H9 (cell line): ENCODE results near the gene MAPK4. TPM values are rescaled to one million over a fixed set of nuclear protein-coding genes. Genes with fewer than 3 reads are reported as not detected.

Experiments used
- DNase-seq: peaks from one replicate; pipeline ENCODE4 v3.0.0-alpha.2; 2017
- H2AFZ ChIP-seq: one replicate; pipeline ENCODE4 v1.6.1; 2013; ENCODE audit warnings: mild to moderate bottlenecking, low read length, control low read depth, moderate library complexity
- H2AK5ac ChIP-seq: 2 replicates; pipeline ENCODE4 v1.6.1; 2013; ENCODE audit warnings: low read length, control low read depth, mixed read lengths; ENCODE audit not compliant: insufficient read length
- H2BK120ac ChIP-seq: one replicate; pipeline ENCODE4 v1.6.1; 2013; ENCODE audit warnings: low read depth, mild to moderate bottlenecking, low read length, control low read depth, inconsistent platforms; ENCODE audit not compliant: poor library complexity, severe bottlenecking
- H2BK12ac ChIP-seq: 2 replicates; pipeline ENCODE4 v1.6.1; 2013; ENCODE audit warnings: low read length, control low read depth, mixed read lengths, low read depth; ENCODE audit not compliant: insufficient read length
- H2BK15ac ChIP-seq: 2 replicates; pipeline ENCODE4 v1.6.1; 2013; ENCODE audit warnings: low read depth, low read length, control low read depth
- H2BK20ac ChIP-seq: one replicate; pipeline ENCODE4 v1.6.1; 2013; ENCODE audit warnings: low read depth, mild to moderate bottlenecking, low read length, control low read depth, inconsistent platforms; ENCODE audit not compliant: poor library complexity, severe bottlenecking
- H2BK5ac ChIP-seq: 2 replicates; pipeline ENCODE4 v1.6.1; 2013; ENCODE audit warnings: low read length, control low read depth, mixed read lengths; ENCODE audit not compliant: insufficient read length
- H3K14ac ChIP-seq: 2 replicates; pipeline ENCODE4 v1.6.1; 2013; ENCODE audit warnings: low read length, control low read depth; ENCODE audit not compliant: insufficient read depth
- H3K18ac ChIP-seq: 2 replicates; pipeline ENCODE4 v1.6.1; 2013; ENCODE audit warnings: low read depth, mild to moderate bottlenecking, mixed read lengths, low read length, control low read depth; ENCODE audit not compliant: insufficient read length
- H3K23ac ChIP-seq: 2 replicates; pipeline ENCODE4 v1.6.1; 2013; ENCODE audit warnings: low read length, control low read depth, mixed read lengths, low read depth; ENCODE audit not compliant: insufficient read length
- H3K23me2 ChIP-seq: 2 replicates; pipeline ENCODE4 v1.6.1; 2013; ENCODE audit warnings: low read depth, mild to moderate bottlenecking, mixed read lengths, low read length, control low read depth; ENCODE audit not compliant: insufficient read length, poor library complexity, severe bottlenecking
- H3K27ac ChIP-seq: 2 replicates; pipeline ENCODE4 v1.5.1; 2013; ENCODE audit warnings: low read length, control low read depth, mixed read lengths, low read depth; ENCODE audit not compliant: insufficient read length
- H3K27me3 ChIP-seq: 2 replicates; pipeline ENCODE4 v1.6.1; 2013; ENCODE audit warnings: low read length, control low read depth, inconsistent platforms; ENCODE audit not compliant: insufficient read depth
- H3K4ac ChIP-seq: 2 replicates; pipeline ENCODE4 v1.6.1; 2013; ENCODE audit warnings: low read depth, mild to moderate bottlenecking, control low read depth, inconsistent platforms, low read length, moderate library complexity
- H3K4me1 ChIP-seq: 2 replicates; pipeline ENCODE4 v1.6.1; 2013; ENCODE audit warnings: low read length, control low read depth, inconsistent platforms; ENCODE audit not compliant: insufficient read depth
- H3K4me2 ChIP-seq: 2 replicates; pipeline ENCODE4 v1.6.1; 2013; ENCODE audit warnings: low read length, control low read depth, mixed read lengths; ENCODE audit not compliant: insufficient read length, insufficient read depth
- H3K56ac ChIP-seq: 2 replicates; pipeline ENCODE4 v1.6.1; 2013; ENCODE audit warnings: low read depth, mild to moderate bottlenecking, mixed read lengths, low read length, control low read depth; ENCODE audit not compliant: insufficient read length
- H3K79me1 ChIP-seq: 2 replicates; pipeline ENCODE4 v1.6.1; 2013; ENCODE audit warnings: low read depth, mild to moderate bottlenecking, moderate library complexity, low read length, control low read depth, inconsistent platforms; ENCODE audit not compliant: insufficient read depth, poor library complexity, severe bottlenecking
- H3K79me2 ChIP-seq: 2 replicates; pipeline ENCODE4 v1.6.1; 2013; ENCODE audit warnings: low read length, control low read depth, inconsistent platforms; ENCODE audit not compliant: insufficient read depth
- H3K9ac ChIP-seq: 2 replicates; pipeline ENCODE4 v1.6.1; 2013; ENCODE audit warnings: low read length, control low read depth, mixed read lengths; ENCODE audit not compliant: insufficient read length; ENCODE audit errors: extremely low read depth
- H3K9me3 ChIP-seq: one replicate; pipeline ENCODE4 v1.6.1; 2013; ENCODE audit warnings: low read depth, low read length, inconsistent platforms; ENCODE audit not compliant: control insufficient read depth
- H3T11ph ChIP-seq: one replicate; pipeline ENCODE4 v1.6.1; 2013; ENCODE audit warnings: mild to moderate bottlenecking, low read length, control low read depth, inconsistent platforms
- H4K20me1 ChIP-seq: one replicate; pipeline ENCODE4 v1.6.1; 2013; ENCODE audit not compliant: control insufficient read depth, insufficient read length, insufficient read depth
- H4K5ac ChIP-seq: 2 replicates; pipeline ENCODE4 v1.6.1; 2013; ENCODE audit warnings: low read depth, mild to moderate bottlenecking, mixed read lengths, low read length, control low read depth; ENCODE audit not compliant: insufficient read length
- H4K8ac ChIP-seq: replicated peaks from 2 replicates; pipeline ENCODE4 v1.6.1; 2013; ENCODE audit warnings: low read length, control low read depth, mixed read lengths, low read depth; ENCODE audit not compliant: insufficient read length
- H4K91ac ChIP-seq: 2 replicates; pipeline ENCODE4 v1.6.1; 2013; ENCODE audit warnings: low read depth, mild to moderate bottlenecking, moderate library complexity, mixed read lengths, low read length, control low read depth; ENCODE audit not compliant: insufficient read length
- H3K27ac Mint-ChIP-seq, 3 experiments: 2 replicates in 2 of 3; 3 replicates in 1 of 3; pipeline ENCODE4 v1.8.0; 2020 to 2021; ENCODE audit warnings: mixed read lengths in 3 of 3, mild to moderate bottlenecking in 1 of 3, moderate library complexity in 1 of 3
- H3K27me3 Mint-ChIP-seq: 2 replicates; pipeline ENCODE4 v1.8.0; 2021; ENCODE audit warnings: low read depth, mild to moderate bottlenecking, moderate library complexity, mixed read lengths
- H3K36me3 Mint-ChIP-seq, 3 experiments: 2 replicates in 2 of 3; 3 replicates in 1 of 3; pipeline ENCODE4 v1.8.0; 2020 to 2021; ENCODE audit warnings: low read depth in 3 of 3, mixed read lengths in 3 of 3; ENCODE audit not compliant: insufficient read depth in 1 of 3
- H3K4me1 Mint-ChIP-seq, 2 experiments: 2 replicates each; pipeline ENCODE4 v1.8.0; 2020; ENCODE audit warnings: mixed read lengths in 2 of 2
- H3K4me3 Mint-ChIP-seq, 2 experiments: 2 replicates in 1 of 2; 3 replicates in 1 of 2; pipeline ENCODE4 v1.8.0; 2020 to 2021; ENCODE audit warnings: mild to moderate bottlenecking in 2 of 2, mixed read lengths in 2 of 2, moderate library complexity in 1 of 2
- H3K9me3 Mint-ChIP-seq, 2 experiments: 2 replicates in 1 of 2; 3 replicates in 1 of 2; pipeline ENCODE4 v1.8.0; 2020; ENCODE audit warnings: mild to moderate bottlenecking in 2 of 2, mixed read lengths in 2 of 2, moderate library complexity in 1 of 2
- WGBS: extraction: QIAGEN DNeasy Blood & Tissue Kit; methylation state at CpG from one replicate; pipeline ENCODE4 v1.1.7; 2013; ENCODE audit warnings: missing lambda C conversion rate, low lambda C conversion rate, mixed read lengths; ENCODE audit not compliant: insufficient read length; ENCODE audit errors: extremely low coverage; 5-methylcytosine and 5-hydroxymethylcytosine counted together
- total RNA-seq: library from RNA; stranded (reverse); gene quantifications from 2 replicates; pipeline ENCODE4 v1.2.1, GENCODE V29; 2021
- TF ChIP-seq, protein P1 (sequence below): fragments of 200-600 bp; sonication (generic); conservative IDR thresholded peaks from 3 replicates; pipeline ENCODE4 v1.8.0; 2021; ENCODE audit warnings: antibody characterized with exemption, mild to moderate bottlenecking

The MAPK4 gene
- total RNA-seq, 1 experiment from 2014 or later = 1.6 TPM

DNA sequence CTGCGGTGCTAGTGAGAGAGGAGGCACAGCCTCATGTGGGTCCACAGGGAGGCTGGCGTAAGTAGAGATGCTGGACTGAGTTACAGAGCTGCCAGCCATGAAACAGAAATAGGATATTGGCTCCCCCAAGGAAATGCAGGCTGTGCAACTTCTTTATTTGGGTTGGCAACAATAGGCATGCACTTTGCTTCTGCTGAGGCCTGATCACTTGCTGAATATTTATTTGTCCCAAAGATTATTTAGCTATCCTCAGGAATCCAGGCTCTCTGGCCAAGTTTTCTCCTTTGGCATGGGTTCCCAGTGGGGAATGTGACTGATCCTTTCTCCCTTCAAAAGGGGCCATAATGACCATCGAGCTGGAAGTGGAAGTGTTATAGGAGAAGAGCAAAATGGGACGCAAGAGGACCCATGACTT lies 60.0 kb downstream of the MAPK4 start:
- H3K79me2 ChIP-seq = no peaks in the 10 kb centered on the region
- Mint-ChIP-seq H3K9me3 (no peaks in the 10 kb centered on the region), H3K4me3 (no peak overlapping the region), H3K36me3 (no peaks in the 10 kb centered on the region), H3K27me3 (peaks cover 6% of the 10 kb centered on the region), H3K4me1 (no peaks in the 10 kb centered on the region), H3K27ac (no peak overlapping the region; a peak in 1 of 7 replicates)
- no peak for DNase-seq
- no peak overlapping the region for H2AK5ac ChIP-seq
- no peak overlapping the region for H3K18ac ChIP-seq
- no peak overlapping the region for H3K14ac ChIP-seq
- no peaks in the 10 kb centered on the region for H3K9me3 ChIP-seq
- no peaks in the 10 kb centered on the region for H3K27me3 ChIP-seq
- H2BK15ac ChIP-seq = no peak overlapping the region
- TF ChIP-seq, protein P1, sequence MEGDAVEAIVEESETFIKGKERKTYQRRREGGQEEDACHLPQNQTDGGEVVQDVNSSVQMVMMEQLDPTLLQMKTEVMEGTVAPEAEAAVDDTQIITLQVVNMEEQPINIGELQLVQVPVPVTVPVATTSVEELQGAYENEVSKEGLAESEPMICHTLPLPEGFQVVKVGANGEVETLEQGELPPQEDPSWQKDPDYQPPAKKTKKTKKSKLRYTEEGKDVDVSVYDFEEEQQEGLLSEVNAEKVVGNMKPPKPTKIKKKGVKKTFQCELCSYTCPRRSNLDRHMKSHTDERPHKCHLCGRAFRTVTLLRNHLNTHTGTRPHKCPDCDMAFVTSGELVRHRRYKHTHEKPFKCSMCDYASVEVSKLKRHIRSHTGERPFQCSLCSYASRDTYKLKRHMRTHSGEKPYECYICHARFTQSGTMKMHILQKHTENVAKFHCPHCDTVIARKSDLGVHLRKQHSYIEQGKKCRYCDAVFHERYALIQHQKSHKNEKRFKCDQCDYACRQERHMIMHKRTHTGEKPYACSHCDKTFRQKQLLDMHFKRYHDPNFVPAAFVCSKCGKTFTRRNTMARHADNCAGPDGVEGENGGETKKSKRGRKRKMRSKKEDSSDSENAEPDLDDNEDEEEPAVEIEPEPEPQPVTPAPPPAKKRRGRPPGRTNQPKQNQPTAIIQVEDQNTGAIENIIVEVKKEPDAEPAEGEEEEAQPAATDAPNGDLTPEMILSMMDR = no peak
- H3K56ac ChIP-seq = no peak overlapping the region
- H3K4ac ChIP-seq = no peak overlapping the region
- H3K27ac ChIP-seq = no peak overlapping the region
- H3K4me2 ChIP-seq = no peak overlapping the region
- H2BK120ac ChIP-seq = no peak overlapping the region
- no peak overlapping the region for H3K9ac ChIP-seq
- H2AFZ ChIP-seq = no peak overlapping the region
- H3K4me1 ChIP-seq = no peaks in the 10 kb centered on the region
- H4K91ac ChIP-seq = no peak overlapping the region
- no peaks in the 10 kb centered on the region for H4K20me1 ChIP-seq
- no peak overlapping the region for H4K5ac ChIP-seq
- no peak overlapping the region for H2BK12ac ChIP-seq
- H3K79me1 ChIP-seq = no peaks in the 10 kb centered on the region
- no peak overlapping the region for H2BK5ac ChIP-seq
- H2BK20ac ChIP-seq = no peak overlapping the region
- H4K8ac ChIP-seq = no peak overlapping the region
- H3K23ac ChIP-seq = no peak overlapping the region
- no CpG with 5 or more reads among the region's 4 CpGs for WGBS
- H3T11ph ChIP-seq = no peak overlapping the region
- H3K23me2 ChIP-seq = no peaks in the 10 kb centered on the region
